Testis (tissue), 3 donors: ENCODE results near the gene IL17A. TPM values are rescaled to one million over a fixed set of nuclear protein-coding genes. Genes with fewer than 3 reads are reported as not detected.

ENCODE experiments used
- DNase-seq: peaks from one replicate; pipeline ENCODE4 v3.0.0-alpha.2; 2019
- H3K27ac ChIP-seq, 2 donors: fragments of 200-600 bp; sonication (generic); one replicate each; pipeline ENCODE4 v1.5.1; 2019
- H3K27me3 ChIP-seq: fragments of 200-600 bp; sonication (generic); one replicate; pipeline ENCODE4 v1.5.1; 2019
- H3K36me3 ChIP-seq: fragments of 200-600 bp; sonication (generic); one replicate; pipeline ENCODE4 v1.5.1; 2017; ENCODE audit warnings: low read depth; ENCODE audit errors: missing control alignments
- H3K4me1 ChIP-seq: fragments of 200-600 bp; sonication (generic); one replicate; pipeline ENCODE4 v1.5.1; 2019
- H3K4me3 ChIP-seq, 2 donors: fragments of 200-600 bp; sonication (generic); one replicate each; pipeline ENCODE4 v1.5.1; 2017 to 2019
- H3K9me3 ChIP-seq: fragments of 200-600 bp; sonication (generic); one replicate; pipeline ENCODE4 v1.5.1; 2017
- CTCF ChIP-seq, 3 experiments: fragments of 450-650 bp in 2 of 3; fragments of 200-600 bp in 1 of 3; sonication (generic) in 1 of 3; IDR thresholded peaks; one replicate each; pipeline ENCODE4 v1.5.1; 2016 to 2019; ENCODE audit warnings: antibody characterized with exemption in 3 of 3, mild to moderate bottlenecking in 2 of 3, moderate library complexity in 1 of 3
- POLR2A ChIP-seq: fragments of 450-650 bp; IDR thresholded peaks from one replicate; pipeline ENCODE4 v1.6.1; 2017; ENCODE audit warnings: antibody characterized with exemption, mild to moderate bottlenecking, moderate library complexity
- WGBS, 2 donors: methylation state at CpG; one replicate each; pipeline ENCODE4 v1.1.5; 2018; 5-methylcytosine and 5-hydroxymethylcytosine counted together
- intact Hi-C: fragments of 100-400 bp; cut with DNase I; formaldehyde crosslinking; loops from one replicate; pipeline ENCODE4 v1.15.1; 2023; ENCODE audit warnings: low total_unique reads
- polyA plus RNA-seq: library from polyadenylated mRNA; stranded (reverse); fragments of 350-450 nt; fragmentation: Illumina TruSeq; extraction: RNeasy Lipid Tissue Mini Kit (QIAGEN cat#74804); gene quantifications from one replicate; pipeline ENCODE4 v1.2.3, GENCODE V29; 2014; ENCODE audit warnings: low read depth, low replicate concordance; ENCODE audit not compliant: insufficient read depth
- total RNA-seq, 2 donors: library from RNA; depleted of rRNA; stranded (reverse); fragments of >200 nt; gene quantifications; one replicate each; pipeline ENCODE4 v1.2.3, GENCODE V29; 2016

IL17A gene
- total and polyA plus RNA-seq, 3 donors from 2014 or later = not detected

GRCh38 chr6:52201046-52201445 lies 14.9 kb downstream of the IL17A start:
- Histone ChIP-seq H3K27me3 (no peaks in the 10 kb centered on the region), H3K9me3 (no peaks in the 10 kb centered on the region), H3K36me3 (no peaks in the 10 kb centered on the region), H3K27ac (no peak overlapping the region), H3K4me3 (no peak overlapping the region), H3K4me1 (no peaks in the 10 kb centered on the region)
- TF ChIP-seq POLR2A = no peak
- no peak for TF ChIP-seq CTCF (IDR thresholded peaks at IDR 0.05)
- no peak for DNase-seq
- WGBS, 2 donors = 0% methylated on average over 1 of the region's 1 CpG; no CpG with 5 or more reads in 1 of the 2 donors
- intact Hi-C loops = no loop called here

- Histone ChIP-seq H3K4me1 (no peaks in the 10 kb centered on the region), H3K27ac (no peak overlapping the region), H3K9me3 (no peaks in the 10 kb centered on the region), H3K27me3 (no peaks in the 10 kb centered on the region), H3K4me3 (no peak overlapping the region), H3K36me3 (no peaks in the 10 kb centered on the region)
- intact Hi-C loops = no loop called here
- TF ChIP-seq CTCF (IDR thresholded peaks at IDR 0.05) (no peak), POLR2A (no peak)
- no peak for DNase-seq
These were observed 15.3 kb downstream of the IL17A start for GRCh38 chr6:52201493-52201892.

- no peaks in the 10 kb centered on the region for H3K9me3 ChIP-seq
- 96 to 97% methylated on average over 2 of the region's 2 CpGs for WGBS, 2 donors
- no peak for DNase-seq
- H3K4me3 ChIP-seq = no peak overlapping the region
- H3K27me3 ChIP-seq = no peaks in the 10 kb centered on the region
- no peak for TF ChIP-seq CTCF (IDR thresholded peaks at IDR 0.05)
- TF ChIP-seq POLR2A = no peak
- H3K36me3 ChIP-seq = no peaks in the 10 kb centered on the region
- H3K4me1 ChIP-seq = no peaks in the 10 kb centered on the region
- intact Hi-C loops = no loop called here
- H3K27ac ChIP-seq = no peak overlapping the region
These were observed 20.9 kb downstream of the IL17A start for GRCh38 chr6:52207066-52207465.

- DNase-seq = no peak
- 80 to 82% methylated on average over 3 of the region's 3 CpGs for WGBS, 2 donors
These were observed 22.4 kb downstream of the IL17A start for GRCh38 chr6:52208612-52209011.

More at GRCh38 chr6:52208612-52209011, 22.4 kb downstream of the IL17A start:
- no peaks in the 10 kb centered on the region for H3K9me3 ChIP-seq
- no peaks in the 10 kb centered on the region for H3K27me3 ChIP-seq
- no peaks in the 10 kb centered on the region for H3K36me3 ChIP-seq
- intact Hi-C loops = no loop called here
- no peaks in the 10 kb centered on the region for H3K4me1 ChIP-seq
- TF ChIP-seq CTCF (IDR thresholded peaks at IDR 0.05) = no peak
- TF ChIP-seq POLR2A = no peak
- no peak overlapping the region for H3K4me3 ChIP-seq
- H3K27ac ChIP-seq = no peak overlapping the region
